Measurements from ENCODE around the gene CAMKK2. TPM values are rescaled to one million over a fixed set of nuclear protein-coding genes. Genes with fewer than 3 reads are reported as not detected.

The CAMKK2 gene
- polyA plus RNA-seq, 1 of the 3 experiments (the other 2 are of a cell fraction) = 23.6 TPM

DNA sequence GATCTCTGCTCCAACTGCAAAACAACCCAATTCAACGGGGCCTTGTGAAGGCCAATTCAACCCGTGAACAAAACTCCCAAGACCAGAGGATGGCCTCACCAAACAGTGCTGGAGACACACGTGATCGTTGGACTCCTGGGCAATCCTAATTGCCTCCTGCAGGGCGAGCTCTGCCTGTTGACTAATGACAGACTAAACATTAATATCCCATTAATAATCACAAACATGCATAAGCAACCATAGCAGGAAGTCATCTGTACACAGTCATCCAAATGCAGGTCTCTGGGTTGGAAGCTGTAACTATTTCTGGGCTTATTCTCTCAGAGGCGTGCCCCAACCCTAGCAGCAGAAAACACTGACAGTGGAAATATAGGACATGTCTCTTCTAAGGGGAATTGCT, 34.7 kb upstream of the CAMKK2 start:
- Histone ChIP-seq H3K9ac (no peak overlapping the region), H3K36me3 (replicated peaks in 1 of 2; ENCODE audit: control insufficient read depth in 1 of 2, insufficient read depth in 2 of 2, low read length in 1 of 2) (peaks cover 60 to 77% of the 10 kb centered on the region in 2 experiments), H3K4me1 (ENCODE audit: control insufficient read depth in 1 of 2, insufficient read depth in 2 of 2, low read depth in 1 of 2, low read length in 1 of 2) (peaks cover 0 to 24% of the 10 kb centered on the region in 2 experiments; a peak in 2 of 4 replicates), H3F3A (replicated peaks; ENCODE audit: insufficient read depth) (peaks cover 14% of the 10 kb centered on the region), H3K4me2 (no peak overlapping the region), H3K9me3 (no peaks in the 10 kb centered on the region), H4K20me1 (ENCODE audit: insufficient read depth) (no peaks in the 10 kb centered on the region), H2AFZ (ENCODE audit: low read depth) (no peak overlapping the region), H3K27ac (ENCODE audit: low read depth in 2 of 2, low read length in 1 of 2) (0 out of 4 replicates have a peak overlapping the region, but pooled peaks of 1 of the 2 experiments have one; percentile 23), H3K4me3 (ENCODE audit: low read depth in 2 of 2, low read length in 1 of 2) (no peak overlapping the region), H3K9me2 (no peaks in the 10 kb centered on the region), H3K79me2 (ENCODE audit: insufficient read depth) (no peaks in the 10 kb centered on the region), H3K27me3 (ENCODE audit: insufficient read depth) (no peaks in the 10 kb centered on the region)
- TF ChIP-seq, protein P1, sequence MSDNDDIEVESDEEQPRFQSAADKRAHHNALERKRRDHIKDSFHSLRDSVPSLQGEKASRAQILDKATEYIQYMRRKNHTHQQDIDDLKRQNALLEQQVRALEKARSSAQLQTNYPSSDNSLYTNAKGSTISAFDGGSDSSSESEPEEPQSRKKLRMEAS (IDR thresholded peaks at IDR 0.05; ENCODE audit: low read depth) = no peak
- TF ChIP-seq RAD21 (IDR thresholded peaks at IDR 0.05; ENCODE audit: low read length) (no peak), EP300 (IDR thresholded peaks at IDR 0.05; ENCODE audit: borderline replicate concordance in 1 of 2, low read depth in 1 of 2, low read length in 1 of 2) (no peak), MEF2A (IDR thresholded peaks at IDR 0.05; ENCODE audit: borderline replicate concordance, low read depth) (no peak), YY1 (IDR thresholded peaks at IDR 0.05; ENCODE audit: low read depth) (no peak), SIN3A (IDR thresholded peaks at IDR 0.05; ENCODE audit: borderline replicate concordance, low read depth, low read length) (no peak), CHD2 (IDR thresholded peaks at IDR 0.05; ENCODE audit: low read length, partially characterized antibody) (no peak), POLR2AphosphoS5 (IDR thresholded peaks at IDR 0.05; ENCODE audit: low read depth, low read length) (no peak), JUND (IDR thresholded peaks at IDR 0.05) (no peak), NRF1 (IDR thresholded peaks at IDR 0.05; ENCODE audit: low read depth, low read length) (no peak), NFIC (IDR thresholded peaks at IDR 0.05; ENCODE audit: borderline replicate concordance) (no peak), RXRA (IDR thresholded peaks at IDR 0.05; ENCODE audit: borderline replicate concordance, low read depth) (no peak), ELF1 (IDR thresholded peaks at IDR 0.05) (no peak)
- TF ChIP-seq, protein P2, sequence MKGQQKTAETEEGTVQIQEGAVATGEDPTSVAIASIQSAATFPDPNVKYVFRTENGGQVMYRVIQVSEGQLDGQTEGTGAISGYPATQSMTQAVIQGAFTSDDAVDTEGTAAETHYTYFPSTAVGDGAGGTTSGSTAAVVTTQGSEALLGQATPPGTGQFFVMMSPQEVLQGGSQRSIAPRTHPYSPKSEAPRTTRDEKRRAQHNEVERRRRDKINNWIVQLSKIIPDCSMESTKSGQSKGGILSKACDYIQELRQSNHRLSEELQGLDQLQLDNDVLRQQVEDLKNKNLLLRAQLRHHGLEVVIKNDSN (IDR thresholded peaks at IDR 0.05; ENCODE audit: borderline replicate concordance, low read depth) = no peak
- ChIA-PET CTCF (interaction anchor here (1.0 to 12.4 kb wide), 2 partner anchors 21 to 113 kb away, joined by 4 to 192 read pairs; no protein-coding TSS in a partner anchor), POLR2A (interaction anchor here (0.5 to 1.0 kb wide), 2 partner anchors 10 to 20 kb away, joined by 3 to 6 read pairs; no protein-coding TSS in a partner anchor)
- no peak for DNase-seq
- 90% methylated on average over 6 of the region's 6 CpGs for WGBS (ENCODE audit: low lambda C conversion rate)

DNA sequence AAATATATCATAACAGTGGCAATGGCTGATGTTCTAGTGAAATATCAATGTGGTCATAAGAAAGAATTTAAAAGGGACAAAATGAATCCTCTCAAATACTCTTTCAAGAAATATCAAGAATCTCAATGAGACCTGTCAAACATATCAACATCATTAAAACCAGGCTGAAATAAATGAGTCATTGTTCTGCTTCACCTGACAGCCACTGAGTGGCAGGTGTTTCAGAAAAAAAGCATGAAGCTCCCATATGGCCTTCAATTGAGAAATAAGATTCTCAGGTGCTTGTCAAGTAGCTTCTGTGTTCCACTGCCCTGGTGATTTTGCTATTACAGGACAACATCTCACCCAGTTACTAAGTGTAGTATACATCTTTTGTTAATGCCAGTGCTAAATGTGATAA, 34.2 kb upstream of the CAMKK2 start:
- no peak for DNase-seq
- Histone ChIP-seq H3K4me2 (no peak overlapping the region), H3K9ac (no peak overlapping the region), H3K79me2 (ENCODE audit: insufficient read depth) (no peaks in the 10 kb centered on the region), H3F3A (replicated peaks; ENCODE audit: insufficient read depth) (peaks cover 9% of the 10 kb centered on the region), H3K27me3 (ENCODE audit: insufficient read depth) (no peaks in the 10 kb centered on the region), H3K27ac (ENCODE audit: low read depth in 2 of 2, low read length in 1 of 2) (no peak overlapping the region), H3K9me2 (no peaks in the 10 kb centered on the region), H3K9me3 (no peaks in the 10 kb centered on the region), H4K20me1 (ENCODE audit: insufficient read depth) (no peaks in the 10 kb centered on the region), H2AFZ (ENCODE audit: low read depth) (no peak overlapping the region), H3K4me3 (ENCODE audit: low read depth in 2 of 2, low read length in 1 of 2) (no peak overlapping the region), H3K36me3 (replicated peaks in 1 of 2; ENCODE audit: control insufficient read depth in 1 of 2, insufficient read depth in 2 of 2, low read length in 1 of 2) (peaks cover 63 to 82% of the 10 kb centered on the region in 2 experiments), H3K4me1 (ENCODE audit: control insufficient read depth in 1 of 2, insufficient read depth in 2 of 2, low read depth in 1 of 2, low read length in 1 of 2) (peaks cover 0 to 24% of the 10 kb centered on the region in 2 experiments; a peak in 2 of 4 replicates)
- ChIA-PET POLR2A (interaction anchor here (1.0 kb wide), 1 partner anchor 21 kb away, joined by 3 read pairs; no protein-coding TSS in a partner anchor), CTCF (interaction anchor here (12.4 kb wide), 1 partner anchor 113 kb away, joined by 192 read pairs; no protein-coding TSS in a partner anchor)
- no peak for TF ChIP-seq FOXM1 (IDR thresholded peaks at IDR 0.05; ENCODE audit: low read depth)
- no peak for TF ChIP-seq GABPA (IDR thresholded peaks at IDR 0.05; ENCODE audit: low read depth)
- TF ChIP-seq, protein P3, sequence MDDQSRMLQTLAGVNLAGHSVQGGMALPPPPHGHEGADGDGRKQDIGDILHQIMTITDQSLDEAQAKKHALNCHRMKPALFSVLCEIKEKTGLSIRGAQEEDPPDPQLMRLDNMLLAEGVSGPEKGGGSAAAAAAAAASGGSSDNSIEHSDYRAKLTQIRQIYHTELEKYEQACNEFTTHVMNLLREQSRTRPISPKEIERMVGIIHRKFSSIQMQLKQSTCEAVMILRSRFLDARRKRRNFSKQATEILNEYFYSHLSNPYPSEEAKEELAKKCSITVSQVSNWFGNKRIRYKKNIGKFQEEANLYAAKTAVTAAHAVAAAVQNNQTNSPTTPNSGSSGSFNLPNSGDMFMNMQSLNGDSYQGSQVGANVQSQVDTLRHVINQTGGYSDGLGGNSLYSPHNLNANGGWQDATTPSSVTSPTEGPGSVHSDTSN (IDR thresholded peaks at IDR 0.05) = no peak
- no peak for TF ChIP-seq SMC3 (IDR thresholded peaks at IDR 0.05; ENCODE audit: low read depth, low read length)
- no peak for TF ChIP-seq POLR2AphosphoS5 (IDR thresholded peaks at IDR 0.05; ENCODE audit: low read depth, low read length)
- TF ChIP-seq FOSL2 (IDR thresholded peaks at IDR 0.05; ENCODE audit: borderline replicate concordance, low read depth) = no peak
- no peak for TF ChIP-seq TAF1 (IDR thresholded peaks at IDR 0.05; ENCODE audit: borderline replicate concordance, low read depth, low read length)
- no peak for TF ChIP-seq MEF2A (IDR thresholded peaks at IDR 0.05; ENCODE audit: borderline replicate concordance, low read depth)
- TF ChIP-seq RCOR1 (IDR thresholded peaks at IDR 0.05; ENCODE audit: low read length) = no peak
- TF ChIP-seq NFIC (IDR thresholded peaks at IDR 0.05; ENCODE audit: borderline replicate concordance) = no peak
- no peak for TF ChIP-seq JUND (IDR thresholded peaks at IDR 0.05)
- TF ChIP-seq, protein P4, sequence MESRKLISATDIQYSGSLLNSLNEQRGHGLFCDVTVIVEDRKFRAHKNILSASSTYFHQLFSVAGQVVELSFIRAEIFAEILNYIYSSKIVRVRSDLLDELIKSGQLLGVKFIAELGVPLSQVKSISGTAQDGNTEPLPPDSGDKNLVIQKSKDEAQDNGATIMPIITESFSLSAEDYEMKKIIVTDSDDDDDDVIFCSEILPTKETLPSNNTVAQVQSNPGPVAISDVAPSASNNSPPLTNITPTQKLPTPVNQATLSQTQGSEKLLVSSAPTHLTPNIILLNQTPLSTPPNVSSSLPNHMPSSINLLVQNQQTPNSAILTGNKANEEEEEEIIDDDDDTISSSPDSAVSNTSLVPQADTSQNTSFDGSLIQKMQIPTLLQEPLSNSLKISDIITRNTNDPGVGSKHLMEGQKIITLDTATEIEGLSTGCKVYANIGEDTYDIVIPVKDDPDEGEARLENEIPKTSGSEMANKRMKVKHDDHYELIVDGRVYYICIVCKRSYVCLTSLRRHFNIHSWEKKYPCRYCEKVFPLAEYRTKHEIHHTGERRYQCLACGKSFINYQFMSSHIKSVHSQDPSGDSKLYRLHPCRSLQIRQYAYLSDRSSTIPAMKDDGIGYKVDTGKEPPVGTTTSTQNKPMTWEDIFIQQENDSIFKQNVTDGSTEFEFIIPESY (IDR thresholded peaks at IDR 0.05; ENCODE audit: borderline replicate concordance, low read depth) = no peak
- TF ChIP-seq CHD2 (IDR thresholded peaks at IDR 0.05; ENCODE audit: low read length, partially characterized antibody) = no peak
- no peak for TF ChIP-seq TCF12 (IDR thresholded peaks at IDR 0.05)
- TF ChIP-seq, protein P1 (IDR thresholded peaks at IDR 0.05; ENCODE audit: low read depth) = no peak
- no peak for TF ChIP-seq YY1 (IDR thresholded peaks at IDR 0.05; ENCODE audit: low read depth)
